HCT116 (cell line): ENCODE data around the gene ZFP36. TPM values are rescaled to one million over a fixed set of nuclear protein-coding genes. Genes with fewer than 3 reads are reported as not detected.

Source experiments
- ATAC-seq: fragments of 200-7000 bp; cut with Tn5 transposase; 2 replicates; pipeline ENCODE4 v1.9.1; 2020; ENCODE audit warnings: mild to moderate bottlenecking, moderate library complexity
- BruUV-seq: library from RNA; stranded (reverse); fragments of 400-500 nt; replicated peaks from 2 replicates; lab custom pipeline; 2021; lab: Mats Ljungman, UMichigan
- CTCF ChIA-PET: fragments of 300-600 bp; sonication (Branson Sonifier 250); formaldehyde crosslinking; loops from one replicate; lab custom pipeline; 2021; ENCODE audit warnings: antibody characterized with exemption; lab: Charles Lee
- POLR2A ChIA-PET: fragments of 300-600, 350-600 bp; sonication (Branson Sonifier 250); formaldehyde crosslinking; loops from one replicate; lab custom pipeline; 2021; ENCODE audit warnings: antibody characterized with exemption; lab: Charles Lee
- RAD21 ChIA-PET, 2 experiments: fragments of 300-600 bp; sonication (Branson Sonifier 250); formaldehyde crosslinking; loops; one replicate each; lab custom pipeline; 2023; ENCODE audit warnings: low total read pairs in 2 of 2; ENCODE audit not compliant: uncharacterized antibody in 2 of 2, unreplicated experiment in 2 of 2, low non-redundant PET in 1 of 2; lab: Charles Lee
- DNase-seq: peaks from one replicate; pipeline ENCODE4 v3.0.0-alpha.2; 2010; ENCODE audit warnings: low read depth, low spot score
- H2AFZ ChIP-seq: fragments of 200-600 bp; shearing (Covaris generic), sonication (generic); 2 replicates; pipeline ENCODE4 v1.6.1; 2017; ENCODE audit warnings: low read depth, mixed run types, mixed read lengths, antibody characterized with exemption, low read length; ENCODE audit not compliant: poor library complexity, severe bottlenecking
- H3K27ac ChIP-seq: 2 replicates; pipeline ENCODE4 v1.5.1; 2012; ENCODE audit warnings: low read depth, low read length
- H3K27me3 ChIP-seq: fragments of 200-600 bp; sonication (generic); 2 replicates; pipeline ENCODE4 v1.6.1; 2016; ENCODE audit warnings: mixed run types, low read length, mixed read lengths; ENCODE audit not compliant: insufficient read depth
- H3K36me3 ChIP-seq, 2 experiments: fragments of 200-500 bp in 1 of 2; fragments of 200-600 bp in 1 of 2; sonication (Bioruptor generic) in 1 of 2; sonication (generic) in 1 of 2; 2 replicates each; pipeline versions ENCODE4 v1.5.1 to v1.6.1; 2014 to 2016; ENCODE audit warnings: low read length in 2 of 2, inconsistent platforms in 1 of 2, mixed read lengths in 1 of 2, mixed run types in 1 of 2; ENCODE audit not compliant: insufficient read depth in 2 of 2, control insufficient read depth in 1 of 2
- H3K4me1 ChIP-seq, 2 experiments: fragments of 200-600 bp in 1 of 2; sonication (generic) in 1 of 2; 2 replicates each; pipeline versions ENCODE4 v1.5.1 to v1.6.1; 2012 to 2017; ENCODE audit warnings: low read length in 2 of 2, inconsistent platforms in 1 of 2, mild to moderate bottlenecking in 1 of 2, mixed read lengths in 1 of 2, mixed run types in 1 of 2, moderate library complexity in 1 of 2; ENCODE audit not compliant: insufficient read depth in 2 of 2, control insufficient read depth in 1 of 2
- H3K4me2 ChIP-seq: fragments of 200-600 bp; sonication (generic); 2 replicates; pipeline ENCODE4 v1.6.1; 2017; ENCODE audit warnings: mixed run types, low read length, mixed read lengths
- H3K4me3 ChIP-seq, 2 experiments: fragments of 200-600 bp in 1 of 2; sonication (generic) in 1 of 2; replicated peaks in 1 of 2; 2 replicates each; pipeline ENCODE4 v1.5.1; 2011 to 2016; ENCODE audit warnings: low read length in 2 of 2, control low read depth in 1 of 2, low read depth in 1 of 2, mild to moderate bottlenecking in 1 of 2, mixed read lengths in 1 of 2, mixed run types in 1 of 2
- H3K79me2 ChIP-seq: fragments of 200-600 bp; sonication (generic); 2 replicates; pipeline ENCODE4 v1.6.1; 2017; ENCODE audit warnings: mild to moderate bottlenecking, mixed run types, low read length, moderate library complexity, mixed read lengths; ENCODE audit not compliant: insufficient read depth
- H3K9ac ChIP-seq: fragments of 200-600 bp; sonication (generic); 2 replicates; pipeline ENCODE4 v1.6.1; 2016; ENCODE audit warnings: low read length, mixed read lengths
- H3K9me2 ChIP-seq: fragments of 200-600 bp; sonication (generic), shearing (Covaris generic); 2 replicates; pipeline ENCODE4 v1.6.1; 2017; ENCODE audit warnings: mixed run types, mild to moderate bottlenecking, moderate library complexity; ENCODE audit not compliant: insufficient read depth
- H3K9me3 ChIP-seq, 2 experiments: fragments of 200-500 bp in 1 of 2; fragments of 200-600 bp in 1 of 2; sonication (Bioruptor generic) in 1 of 2; sonication (generic) in 1 of 2; 2 replicates each; pipeline ENCODE4 v1.6.1; 2014 to 2017; ENCODE audit warnings: low read length in 2 of 2, mixed read lengths in 2 of 2, inconsistent platforms in 1 of 2, low read depth in 1 of 2, mild to moderate bottlenecking in 1 of 2, mixed run types in 1 of 2, moderate library complexity in 1 of 2; ENCODE audit not compliant: control insufficient read depth in 1 of 2, insufficient read depth in 1 of 2
- H4K20me1 ChIP-seq: fragments of 200-600 bp; sonication (generic), shearing (Covaris generic); 2 replicates; pipeline ENCODE4 v1.6.1; 2017; ENCODE audit warnings: mixed run types, mild to moderate bottlenecking, moderate library complexity; ENCODE audit not compliant: insufficient read depth
- JUND ChIP-seq: IDR thresholded peaks from 2 replicates; pipeline ENCODE4 v1.6.1; 2012
- POLR2A ChIP-seq: IDR thresholded peaks from 2 replicates; pipeline ENCODE4 v1.7.0; 2011; ENCODE audit warnings: borderline replicate concordance; ENCODE audit not compliant: insufficient read depth, insufficient read length; ENCODE audit errors: extremely low read depth
- intact Hi-C: fragments of 100-400 bp; cut with micrococcal nuclease; formaldehyde crosslinking; loops from 2 replicates; pipeline ENCODE4 v1.10.0; 2022
- total RNA-seq: library from RNA; stranded (reverse); gene quantifications from one replicate; pipeline ENCODE4 v1.2.1, GENCODE V29; 2021; ENCODE audit not compliant: unreplicated experiment
- TF ChIP-seq, protein P1 (sequence below): IDR thresholded peaks from 2 replicates; pipeline ENCODE4 v1.6.1; 2011; ENCODE audit warnings: mild to moderate bottlenecking, low read length, moderate library complexity; ENCODE audit not compliant: insufficient replicate concordance; ENCODE audit errors: extremely low read depth

ZFP36 gene
- total RNA-seq, 1 experiment from 2014 or later, result 131 TPM

DNA sequence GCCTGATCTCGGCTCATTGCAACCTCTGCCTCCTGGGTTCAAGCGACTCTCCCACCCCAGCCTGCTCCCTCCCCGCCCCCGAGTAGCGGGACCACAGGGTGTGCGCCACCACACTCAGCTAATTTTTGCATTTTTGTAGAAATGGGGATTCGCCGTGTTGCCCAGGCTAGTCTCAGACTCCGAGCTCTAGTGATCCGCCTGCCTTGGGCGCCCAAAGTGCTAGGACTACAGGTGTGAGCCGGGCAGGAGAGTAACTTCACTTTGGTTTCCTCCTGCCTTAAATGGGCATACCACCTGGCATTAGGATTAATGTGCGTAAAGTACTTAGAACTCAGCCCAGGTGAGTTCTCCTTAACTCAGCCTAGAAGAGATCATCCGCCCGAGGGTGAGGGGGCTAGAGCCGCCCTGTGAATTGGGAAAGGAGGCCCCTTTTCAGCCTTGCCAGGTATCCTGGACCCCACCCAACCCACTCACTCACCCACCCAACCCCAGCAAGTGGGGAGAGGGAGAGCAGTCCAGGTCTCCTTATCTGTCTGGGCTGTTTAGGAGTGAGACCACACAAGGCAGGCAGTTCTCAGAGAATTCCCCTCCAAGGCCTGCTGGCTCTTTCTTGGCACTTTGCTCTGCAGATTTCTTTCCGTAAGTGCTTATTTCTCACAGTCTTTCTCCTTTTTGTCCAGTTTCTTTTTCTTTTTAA, 1.2 kb upstream of the ZFP36 start:
- no TSS peak for BruUV-seq
- peak overlapping the region; percentile 92 for H3K4me2 ChIP-seq

More for the DNA sequence above, 1.2 kb upstream of the ZFP36 start:
- peak overlapping the region; percentile 99 for H3K27ac ChIP-seq
- no peak for ATAC-seq
- peak overlapping the region; percentile 97 for H3K9ac ChIP-seq
- intact Hi-C loops, result no loop called here
- H3K27me3 ChIP-seq, result no peaks in the 10 kb centered on the region
- H2AFZ ChIP-seq, result no peak overlapping the region
- H3K9me3 ChIP-seq, result no peaks in the 10 kb centered on the region
- TF ChIP-seq POLR2A (no peak), JUND (no peak)
- TF ChIP-seq, protein P1, sequence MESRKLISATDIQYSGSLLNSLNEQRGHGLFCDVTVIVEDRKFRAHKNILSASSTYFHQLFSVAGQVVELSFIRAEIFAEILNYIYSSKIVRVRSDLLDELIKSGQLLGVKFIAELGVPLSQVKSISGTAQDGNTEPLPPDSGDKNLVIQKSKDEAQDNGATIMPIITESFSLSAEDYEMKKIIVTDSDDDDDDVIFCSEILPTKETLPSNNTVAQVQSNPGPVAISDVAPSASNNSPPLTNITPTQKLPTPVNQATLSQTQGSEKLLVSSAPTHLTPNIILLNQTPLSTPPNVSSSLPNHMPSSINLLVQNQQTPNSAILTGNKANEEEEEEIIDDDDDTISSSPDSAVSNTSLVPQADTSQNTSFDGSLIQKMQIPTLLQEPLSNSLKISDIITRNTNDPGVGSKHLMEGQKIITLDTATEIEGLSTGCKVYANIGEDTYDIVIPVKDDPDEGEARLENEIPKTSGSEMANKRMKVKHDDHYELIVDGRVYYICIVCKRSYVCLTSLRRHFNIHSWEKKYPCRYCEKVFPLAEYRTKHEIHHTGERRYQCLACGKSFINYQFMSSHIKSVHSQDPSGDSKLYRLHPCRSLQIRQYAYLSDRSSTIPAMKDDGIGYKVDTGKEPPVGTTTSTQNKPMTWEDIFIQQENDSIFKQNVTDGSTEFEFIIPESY, result no peak
- TF ChIP-seq, all 23 proteins: peak for 0
- H3K4me3 ChIP-seq, result no peak overlapping the region; a peak in 1 of 4 replicates
- peaks cover 38% of the 10 kb centered on the region for H3K79me2 ChIP-seq
- peaks cover 5% of the 10 kb centered on the region; the same call in 1 of the 2 replicates for H4K20me1 ChIP-seq
- ChIA-PET POLR2A (interaction anchor here (0.6 to 2.0 kb wide), 3 partner anchors 23 to 273 kb away, joined by 3 to 19 read pairs (median 3); partner anchors contain the start of gene RPS16), CTCF (no interaction called here), RAD21 (no interaction called here)
- no peak for DNase-seq
- no peaks in the 10 kb centered on the region for H3K9me2 ChIP-seq
- H3K4me1 ChIP-seq, result peaks cover 51 to 88% of the 10 kb centered on the region in 2 experiments
- peaks cover 2 to 12% of the 10 kb centered on the region in 2 experiments; a peak in 1 of 4 replicates for H3K36me3 ChIP-seq
